ENCODE results near the gene NRARP.

NRARP gene

GRCh38 chr9:137318602-137319001 lies 16.5 kb upstream of the NRARP start:
- TF ChIP-seq CTCF (conservative IDR thresholded peaks at IDR 0.05; ENCODE audit: low read depth, low read length), result no peak
- H3K9ac ChIP-seq, result no peak overlapping the region
- H3K79me2 ChIP-seq (ENCODE audit: insufficient read depth, low read depth), result no peaks in the 10 kb centered on the region
- no peak overlapping the region for H2AFZ ChIP-seq (ENCODE audit: low read depth)
- no peaks in the 10 kb centered on the region for H3K36me3 ChIP-seq (ENCODE audit: insufficient read depth)
- no peaks in the 10 kb centered on the region for H4K20me1 ChIP-seq (ENCODE audit: insufficient read depth)
- H3K27me3 ChIP-seq (ENCODE audit: insufficient read depth, low read depth), result peaks cover 2% of the 10 kb centered on the region; the same call in 1 of the 2 replicates
- H3K4me1 ChIP-seq (ENCODE audit: low read depth, poor library complexity, severe bottlenecking), result no peaks in the 10 kb centered on the region
- no peak overlapping the region for H3K4me3 ChIP-seq (IDR thresholded peaks at IDR 0.05; ENCODE audit: insufficient read depth, low read depth, low read length)
- no peak overlapping the region for H3K27ac ChIP-seq
- H3K4me2 ChIP-seq, result no peak overlapping the region

- H4K20me1 ChIP-seq (ENCODE audit: insufficient read depth), result no peaks in the 10 kb centered on the region
- no peak overlapping the region for H3K27ac ChIP-seq
- H3K4me1 ChIP-seq (ENCODE audit: low read depth, poor library complexity, severe bottlenecking), result no peaks in the 10 kb centered on the region
- peaks cover 2% of the 10 kb centered on the region; the same call in 1 of the 2 replicates for H3K27me3 ChIP-seq (ENCODE audit: insufficient read depth, low read depth)
- no peak for TF ChIP-seq CTCF (conservative IDR thresholded peaks at IDR 0.05; ENCODE audit: low read depth, low read length)
- no peak overlapping the region for H3K9ac ChIP-seq
- no peak overlapping the region for H2AFZ ChIP-seq (ENCODE audit: low read depth)
- H3K4me3 ChIP-seq (IDR thresholded peaks at IDR 0.05; ENCODE audit: insufficient read depth, low read depth, low read length), result no peak overlapping the region
- H3K4me2 ChIP-seq, result no peak overlapping the region
- no peaks in the 10 kb centered on the region for H3K79me2 ChIP-seq (ENCODE audit: insufficient read depth, low read depth)
- no peaks in the 10 kb centered on the region for H3K36me3 ChIP-seq (ENCODE audit: insufficient read depth)
These were observed 15.8 kb upstream of the NRARP start for GRCh38 chr9:137317718-137318511.

GRCh38 chr9:137317021-137317717 lies 15.1 kb upstream of the NRARP start:
- Histone ChIP-seq H3K27me3 (ENCODE audit: insufficient read depth, low read depth) (peaks cover 2% of the 10 kb centered on the region; the same call in 1 of the 2 replicates), H3K79me2 (ENCODE audit: insufficient read depth, low read depth) (no peaks in the 10 kb centered on the region), H4K20me1 (ENCODE audit: insufficient read depth) (no peaks in the 10 kb centered on the region), H3K4me1 (ENCODE audit: low read depth, poor library complexity, severe bottlenecking) (no peaks in the 10 kb centered on the region), H3K4me3 (IDR thresholded peaks at IDR 0.05; ENCODE audit: insufficient read depth, low read depth, low read length) (no peak overlapping the region), H3K9ac (no peak overlapping the region), H3K36me3 (ENCODE audit: insufficient read depth) (no peaks in the 10 kb centered on the region), H2AFZ (ENCODE audit: low read depth) (no peak overlapping the region), H3K4me2 (no peak overlapping the region), H3K27ac (no peak overlapping the region)
- no peak for TF ChIP-seq CTCF (conservative IDR thresholded peaks at IDR 0.05; ENCODE audit: low read depth, low read length)

GRCh38 chr9:137316012-137316981 lies 14.2 kb upstream of the NRARP start:
- Histone ChIP-seq H3K4me1 (ENCODE audit: low read depth, poor library complexity, severe bottlenecking) (no peaks in the 10 kb centered on the region), H3K79me2 (ENCODE audit: insufficient read depth, low read depth) (no peaks in the 10 kb centered on the region), H3K4me2 (no peak overlapping the region), H3K4me3 (IDR thresholded peaks at IDR 0.05; ENCODE audit: insufficient read depth, low read depth, low read length) (no peak overlapping the region), H3K27ac (no peak overlapping the region), H4K20me1 (ENCODE audit: insufficient read depth) (no peaks in the 10 kb centered on the region), H2AFZ (ENCODE audit: low read depth) (peak overlapping the region; percentile 14; the same call in 1 of the 2 replicates), H3K9ac (peak overlapping the region; percentile 12; the same call in 1 of the 2 replicates), H3K36me3 (ENCODE audit: insufficient read depth) (no peaks in the 10 kb centered on the region), H3K27me3 (ENCODE audit: insufficient read depth, low read depth) (peaks cover 2% of the 10 kb centered on the region; the same call in 1 of the 2 replicates)
- TF ChIP-seq CTCF (conservative IDR thresholded peaks at IDR 0.05; ENCODE audit: low read depth, low read length), result no peak

Data from KMS-11 (cell line).